ENCODE results near the gene PLCB4.

GRCh38 chr20:9160331-9160730 lies 91.4 kb downstream of the PLCB4 start:
- TF ChIP-seq CTCF (tag by site-specific recombination; IDR thresholded peaks at IDR 0.05) (no peak), ZNF391 (tag by site-specific recombination; IDR thresholded peaks at IDR 0.05; ENCODE audit: borderline replicate concordance, low read depth) (no peak), ZNF202 (tag by site-specific recombination; IDR thresholded peaks at IDR 0.05; ENCODE audit: borderline replicate concordance) (no peak), ZNF157 (tag by site-specific recombination; IDR thresholded peaks at IDR 0.05) (no peak), KLF1 (tag by site-specific recombination; IDR thresholded peaks at IDR 0.05) (no peak), ZNF530 (tag by site-specific recombination; IDR thresholded peaks at IDR 0.05; ENCODE audit: low read depth) (no peak), REST (tag by site-specific recombination; IDR thresholded peaks at IDR 0.05) (no peak), PRDM10 (tag by site-specific recombination; IDR thresholded peaks at IDR 0.05) (no peak), ZNF138 (tag by site-specific recombination; IDR thresholded peaks at IDR 0.05; ENCODE audit: borderline replicate concordance) (no peak), TCF7L2 (IDR thresholded peaks at IDR 0.05; ENCODE audit: borderline replicate concordance, low read depth, low read length) (no peak)

Measured in HEK293 (cell line).